ENCODE measurements around the gene RASGRF1.
A peak's percentile ranks its signal among the peaks of the same experiment; 100 is the strongest.

RASGRF1 gene

DNA sequence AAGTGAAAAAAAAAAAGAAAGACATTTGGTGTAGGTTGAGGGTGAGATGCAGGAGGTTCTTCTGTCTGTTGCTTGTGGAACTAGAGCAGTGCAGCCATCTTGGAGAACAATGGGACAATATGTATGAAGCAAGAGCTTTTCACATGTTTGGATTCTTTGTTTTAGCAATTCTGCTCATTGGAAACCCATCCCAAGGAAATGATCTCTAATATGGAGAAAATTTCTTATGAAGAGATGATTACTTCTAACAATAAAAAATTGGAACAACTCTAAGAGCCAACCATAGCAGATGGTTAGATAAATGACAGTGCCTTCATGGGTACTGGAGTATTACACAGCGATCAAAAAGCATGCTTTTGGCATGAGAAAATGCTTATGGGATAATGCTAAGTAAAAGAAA is 56.3 kb downstream of the RASGRF1 start:
- TF ChIP-seq CTCF (IDR thresholded peaks at IDR 0.05; ENCODE audit: low read depth, low read length, missing control alignments) = no peak
- no peak for DNase-seq (ENCODE audit: low read depth)
- no peak overlapping the region for H3K4me3 ChIP-seq (ENCODE audit: low read depth, low read length)

DNA sequence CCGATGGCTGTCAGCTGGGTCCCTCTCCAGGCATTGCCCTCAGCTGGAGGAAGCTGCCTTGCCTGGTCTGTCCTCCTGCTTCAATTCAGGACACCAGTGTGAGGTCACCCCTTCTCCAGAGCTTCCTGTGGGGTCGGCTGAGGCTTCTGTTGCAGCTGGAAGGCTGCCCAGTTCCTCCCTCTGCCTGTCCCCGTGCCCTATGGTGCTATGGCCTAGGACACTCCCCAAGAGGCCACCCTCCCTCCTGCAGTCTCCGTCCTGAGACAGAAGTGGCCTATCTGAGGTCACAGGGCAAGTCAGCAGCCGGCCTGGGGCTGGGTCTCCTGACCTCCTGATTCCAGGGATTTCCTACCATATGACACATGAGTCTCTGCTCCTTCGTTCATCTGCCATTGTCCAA is 57.9 kb downstream of the RASGRF1 start:
- no peak for DNase-seq (ENCODE audit: low read depth)
- no peak overlapping the region for H3K4me3 ChIP-seq (ENCODE audit: low read depth, low read length)
- no peak for TF ChIP-seq CTCF (IDR thresholded peaks at IDR 0.05; ENCODE audit: low read depth, low read length, missing control alignments)

DNA sequence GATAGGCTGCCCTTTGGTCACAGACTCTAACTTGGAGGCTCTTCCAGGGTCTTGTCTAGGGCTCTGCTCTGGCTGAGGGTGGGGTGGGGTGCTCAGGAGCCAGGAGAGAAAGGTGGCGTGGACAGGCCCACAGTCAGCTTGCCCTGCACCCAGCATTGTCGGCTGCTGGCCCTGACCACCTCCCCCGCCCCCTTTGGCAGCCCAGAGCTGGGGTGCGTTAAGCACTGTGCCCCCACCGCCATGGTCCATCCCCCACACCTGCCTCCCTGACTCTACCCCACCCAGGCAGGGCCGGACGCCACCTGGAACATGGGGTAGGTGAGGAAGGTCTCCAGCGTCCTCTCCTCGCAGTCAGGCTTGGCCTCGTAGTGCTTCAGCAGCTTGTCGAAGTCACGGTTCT is 58.8 kb downstream of the RASGRF1 start:
- DNase-seq (ENCODE audit: low read depth) = no peak
- TF ChIP-seq CTCF (IDR thresholded peaks at IDR 0.05; ENCODE audit: low read depth, low read length, missing control alignments) = no peak
- no peak overlapping the region for H3K4me3 ChIP-seq (ENCODE audit: low read depth, low read length)

- DNase-seq (ENCODE audit: low read depth) = no peak
- no peak for TF ChIP-seq CTCF (IDR thresholded peaks at IDR 0.05; ENCODE audit: low read depth, low read length, missing control alignments)
- no peak overlapping the region for H3K4me3 ChIP-seq (ENCODE audit: low read depth, low read length)
Measured at GRCh38 chr15:79031201-79031600, 59.4 kb downstream of the RASGRF1 start.

- DNase-seq (ENCODE audit: low read depth) = no peak
- H3K4me3 ChIP-seq (ENCODE audit: low read depth, low read length) = no peak overlapping the region
- peak; percentile 5 for TF ChIP-seq CTCF (IDR thresholded peaks at IDR 0.05; ENCODE audit: low read depth, low read length, missing control alignments)
Measured at GRCh38 chr15:79030470-79030869, 60.1 kb downstream of the RASGRF1 start.

- TF ChIP-seq CTCF (IDR thresholded peaks at IDR 0.05; ENCODE audit: low read depth, low read length, missing control alignments) = peak; percentile 89
- no peak overlapping the region for H3K4me3 ChIP-seq (ENCODE audit: low read depth, low read length)
- no peak for DNase-seq (ENCODE audit: low read depth)
Measured at GRCh38 chr15:79028411-79028964, 62.1 kb downstream of the RASGRF1 start.

Measured in GM12864 (cell line).